ENCODE measurements around the gene TBXA2R. TPM values are rescaled to one million over a fixed set of nuclear protein-coding genes. Genes with fewer than 3 reads are reported as not detected.
A peak's percentile ranks its signal among the peaks of the same experiment; 100 is the strongest.

The TBXA2R gene
- total RNA-seq, 1 donor from 2014 or later: 0.39 TPM

GRCh38 chr19:3554254-3555083 lies 52.2 kb downstream of the TBXA2R start:
- Mint-ChIP-seq H3K4me3 (ENCODE audit: unreplicated experiment) (peak overlapping the region; percentile 69), H3K27ac (ENCODE audit: unreplicated experiment) (peak overlapping the region; percentile 82), H3K9me3 (ENCODE audit: unreplicated experiment) (no peaks in the 10 kb centered on the region), H3K4me1 (ENCODE audit: low read depth, unreplicated experiment) (peaks cover 25% of the 10 kb centered on the region), H3K27me3 (ENCODE audit: low read depth, unreplicated experiment) (no peaks in the 10 kb centered on the region), H3K36me3 (ENCODE audit: low read depth, unreplicated experiment) (peaks cover 13% of the 10 kb centered on the region)
- peak overlapping the region; percentile 98 for H3K4me2 ChIP-seq (ENCODE audit: low read length)
- H3K27ac ChIP-seq (ENCODE audit: low read depth, low read length): no peak overlapping the region
- H3K9me3 ChIP-seq (ENCODE audit: insufficient read depth, low read depth, low read length): no peaks in the 10 kb centered on the region
- H3K9ac ChIP-seq (ENCODE audit: low read length): no peak overlapping the region
- TF ChIP-seq EZH2 (IDR thresholded peaks at IDR 0.05; ENCODE audit: insufficient read depth, low read length) (no peak), CTCF (IDR thresholded peaks at IDR 0.05; ENCODE audit: insufficient read depth, low read depth, low read length) (no peak)
- H2AFZ ChIP-seq (ENCODE audit: low read depth, low read length): no peak overlapping the region
- DNase-seq (ENCODE audit: low read depth) (no peak), FAIRE-seq (no peak)
- peaks cover 28% of the 10 kb centered on the region for H3K4me1 ChIP-seq (ENCODE audit: insufficient read depth, low read length)
- H3K27me3 ChIP-seq (ENCODE audit: insufficient read depth, low read length): no peaks in the 10 kb centered on the region
- H3K4me3 ChIP-seq (ENCODE audit: insufficient read depth, low read depth, low read length): no peak overlapping the region
- peaks cover 60% of the 10 kb centered on the region for H3K79me2 ChIP-seq (ENCODE audit: insufficient read depth, low read length)
- peaks cover 56% of the 10 kb centered on the region for H4K20me1 ChIP-seq (ENCODE audit: insufficient read depth, low read length)
- H3K36me3 ChIP-seq (ENCODE audit: insufficient read depth, low read length): no peaks in the 10 kb centered on the region

- H3K4me3 Mint-ChIP-seq (ENCODE audit: unreplicated experiment): no peak overlapping the region
- H3K4me1 Mint-ChIP-seq (ENCODE audit: low read depth, unreplicated experiment): peaks cover 22% of the 10 kb centered on the region
- no peaks in the 10 kb centered on the region for H3K27me3 Mint-ChIP-seq (ENCODE audit: low read depth, unreplicated experiment)
- H3K9me3 Mint-ChIP-seq (ENCODE audit: unreplicated experiment): no peaks in the 10 kb centered on the region
- Histone ChIP-seq H3K27ac (ENCODE audit: low read depth, low read length) (no peak overlapping the region), H3K79me2 (ENCODE audit: insufficient read depth, low read length) (peaks cover 54% of the 10 kb centered on the region), H3K9me3 (ENCODE audit: insufficient read depth, low read depth, low read length) (no peaks in the 10 kb centered on the region), H3K4me3 (ENCODE audit: insufficient read depth, low read depth, low read length) (no peak overlapping the region), H3K4me2 (ENCODE audit: low read length) (no peak overlapping the region), H3K27me3 (ENCODE audit: insufficient read depth, low read length) (no peaks in the 10 kb centered on the region), H2AFZ (ENCODE audit: low read depth, low read length) (no peak overlapping the region), H3K9ac (ENCODE audit: low read length) (no peak overlapping the region), H3K36me3 (ENCODE audit: insufficient read depth, low read length) (no peaks in the 10 kb centered on the region), H3K4me1 (ENCODE audit: insufficient read depth, low read length) (peaks cover 25% of the 10 kb centered on the region), H4K20me1 (ENCODE audit: insufficient read depth, low read length) (peaks cover 73% of the 10 kb centered on the region)
- H3K36me3 Mint-ChIP-seq (ENCODE audit: low read depth, unreplicated experiment): peaks cover 15% of the 10 kb centered on the region
- DNase-seq (ENCODE audit: low read depth): no peak
- no peak for FAIRE-seq
- H3K27ac Mint-ChIP-seq (ENCODE audit: unreplicated experiment): no peak overlapping the region
- no peak for TF ChIP-seq EZH2 (IDR thresholded peaks at IDR 0.05; ENCODE audit: insufficient read depth, low read length)
- no peak for TF ChIP-seq CTCF (IDR thresholded peaks at IDR 0.05; ENCODE audit: insufficient read depth, low read depth, low read length)
Measured at GRCh38 chr19:3551792-3552095, 54.9 kb downstream of the TBXA2R start.

Data from astrocyte (in vitro differentiated cells and primary cell).